Measurements from ENCODE around the gene APOL2. TPM values are rescaled to one million over a fixed set of nuclear protein-coding genes. Genes with fewer than 3 reads are reported as not detected.
A peak's percentile ranks its signal among the peaks of the same experiment; 100 is the strongest.
"Not testable (repeated sequence)": the region's sequence is repeated elsewhere in the genome, so short reads cannot be mapped to it uniquely, and the experiment has no call there.

Gene APOL2
- total RNA-seq, 1 experiment from 2014 or later = 23.8 TPM

DNA sequence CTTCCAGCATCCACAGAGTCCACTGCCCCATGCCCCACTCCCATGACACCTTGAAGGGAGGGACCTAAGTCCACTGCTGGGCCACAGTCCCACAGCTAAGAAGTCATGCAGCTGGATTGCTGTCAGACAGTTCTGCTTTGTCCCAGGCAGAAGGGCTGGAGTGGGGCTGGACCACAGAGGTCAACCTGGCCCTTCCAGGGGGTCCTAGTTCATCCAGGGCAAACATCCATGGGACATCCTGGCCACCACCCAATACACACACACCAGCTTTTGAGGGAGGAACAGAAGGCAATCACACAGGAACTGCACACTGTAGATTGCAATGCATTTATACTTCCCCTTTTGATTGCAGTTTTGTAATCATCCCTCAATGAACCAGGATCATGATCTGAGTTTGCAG lies 26.4 kb downstream of the APOL2 start:
- H3K27ac ChIP-seq = no peak overlapping the region
- DNase-seq (ENCODE audit: low read depth in 1 of 2, low spot score in 2 of 2) = no peak
- H3K4me1 ChIP-seq (replicated peaks) = no peaks in the 10 kb centered on the region
- no peak overlapping the region for H3K4me3 ChIP-seq
- H3K9me3 ChIP-seq (replicated peaks) = no peaks in the 10 kb centered on the region
- H3K36me3 ChIP-seq = no peaks in the 10 kb centered on the region
- H3K27me3 ChIP-seq (replicated peaks) = no peaks in the 10 kb centered on the region; the same call in 1 of the 2 replicates

DNA sequence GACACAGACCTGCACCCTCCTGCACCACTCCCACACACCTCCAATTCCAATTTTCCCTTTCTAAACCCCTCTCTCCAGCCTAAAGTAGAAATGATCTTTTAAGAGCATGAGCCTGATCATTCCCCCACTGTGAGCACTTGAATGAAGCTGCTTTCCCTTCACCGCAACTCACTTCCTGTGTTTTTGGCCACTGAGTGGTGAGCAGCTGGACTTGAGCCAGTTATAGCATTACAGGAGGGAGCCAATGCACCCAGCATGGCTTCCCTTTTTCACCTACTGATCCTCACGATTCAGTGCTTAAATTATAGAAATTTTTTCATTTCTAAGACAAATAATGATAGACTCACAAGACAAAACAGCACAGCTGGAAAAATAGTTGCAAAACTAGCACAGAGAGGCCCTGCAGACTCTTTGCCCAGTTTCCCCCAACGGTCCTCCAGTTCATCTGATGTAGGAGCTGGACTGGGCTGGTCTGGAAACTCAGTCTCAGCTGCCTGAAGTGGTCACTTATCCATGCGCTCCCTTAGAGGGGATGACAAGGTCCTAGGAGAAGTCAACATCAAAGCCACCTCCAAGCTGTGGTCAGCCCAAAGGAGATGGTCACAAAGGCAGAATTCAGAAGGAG lies 28.0 kb downstream of the APOL2 start:
- Histone ChIP-seq H3K9me3 (replicated peaks) (no peaks in the 10 kb centered on the region), H3K4me3 (no peak overlapping the region), H3K36me3 (no peaks in the 10 kb centered on the region), H3K27me3 (replicated peaks) (no peaks in the 10 kb centered on the region; the same call in 1 of the 2 replicates), H3K27ac (no peak overlapping the region), H3K4me1 (replicated peaks) (no peaks in the 10 kb centered on the region)
- DNase-seq (ENCODE audit: low read depth in 1 of 2, low spot score in 2 of 2) = peak in 1 of 2 experiments; percentile 11

DNA sequence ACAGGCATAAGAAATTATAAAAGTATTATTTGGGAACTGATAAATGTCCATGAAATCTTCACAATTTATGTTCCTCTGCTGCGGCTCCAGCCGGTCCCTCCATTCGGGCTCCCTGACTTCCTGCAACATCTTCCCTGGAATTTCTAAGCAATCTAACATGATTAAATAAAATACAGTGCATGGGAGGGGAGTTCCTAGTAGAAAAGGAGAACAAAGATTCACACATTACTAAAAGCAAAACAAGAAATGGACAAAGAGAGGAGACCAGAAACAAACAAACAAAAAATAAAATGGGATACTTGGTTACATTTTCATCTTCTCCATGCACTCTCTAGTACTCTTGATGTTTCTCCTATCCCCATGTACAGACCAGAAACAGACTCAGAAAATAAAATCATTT lies 29.1 kb downstream of the APOL2 start:
- H3K36me3 ChIP-seq = no peaks in the 10 kb centered on the region
- no peaks in the 10 kb centered on the region for H3K27me3 ChIP-seq (replicated peaks)
- no peaks in the 10 kb centered on the region for H3K9me3 ChIP-seq (replicated peaks)
- H3K4me1 ChIP-seq (replicated peaks) = no peaks in the 10 kb centered on the region
- DNase-seq (ENCODE audit: low read depth in 1 of 2, low spot score in 2 of 2) = no peak
- H3K4me3 ChIP-seq = no peak overlapping the region
- no peak overlapping the region for H3K27ac ChIP-seq

DNA sequence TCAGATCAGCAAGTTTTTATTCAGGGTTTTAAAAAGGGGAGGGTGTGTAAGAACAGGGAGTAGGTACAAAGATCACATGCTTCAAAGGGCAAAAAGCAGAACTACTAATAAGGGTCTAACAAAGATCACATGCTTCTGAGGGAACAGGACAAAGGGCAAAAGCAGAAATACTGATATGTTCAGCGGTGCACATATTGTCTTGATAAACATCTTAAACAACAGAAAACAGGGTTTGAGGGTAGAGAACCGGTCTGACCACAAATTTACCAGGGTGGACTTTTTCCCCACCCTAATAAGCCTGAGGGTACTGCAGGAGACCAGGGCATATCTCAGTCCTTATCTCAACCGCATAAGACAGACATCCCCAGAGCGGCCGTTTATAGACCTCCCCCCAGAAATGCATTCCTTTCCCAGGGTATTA lies 29.8 kb downstream of the APOL2 start:
- not testable (repeated sequence) for H3K4me1 ChIP-seq (replicated peaks); H3K9me3 ChIP-seq (replicated peaks); H3K27ac ChIP-seq; H3K27me3 ChIP-seq (replicated peaks); H3K4me3 ChIP-seq; H3K36me3 ChIP-seq; DNase-seq (ENCODE audit: low read depth in 1 of 2, low spot score in 2 of 2)

DNA sequence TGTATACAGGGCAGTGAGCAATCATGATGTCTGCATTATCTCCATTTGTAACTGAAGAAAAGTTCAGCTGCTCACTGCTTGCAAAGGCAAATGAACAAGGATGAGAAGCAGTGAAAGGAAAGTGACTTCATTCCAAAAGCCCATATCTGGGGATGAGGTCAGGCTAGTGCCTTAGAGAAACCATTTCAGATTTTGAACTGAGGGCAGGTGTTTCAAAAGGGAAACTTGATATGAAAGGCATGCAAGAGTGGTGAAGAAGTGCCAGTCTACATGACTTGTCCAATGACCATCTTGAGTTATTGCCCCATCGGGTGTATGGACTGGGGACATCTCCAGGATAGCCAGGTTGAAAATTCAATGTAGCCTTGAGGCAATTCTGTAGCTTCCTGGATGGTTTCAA lies 30.4 kb downstream of the APOL2 start:
- Histone ChIP-seq H3K4me1 (replicated peaks) (no peaks in the 10 kb centered on the region), H3K4me3 (no peak overlapping the region), H3K36me3 (no peaks in the 10 kb centered on the region), H3K9me3 (replicated peaks) (no peaks in the 10 kb centered on the region), H3K27me3 (replicated peaks) (no peaks in the 10 kb centered on the region), H3K27ac (no peak overlapping the region)
- DNase-seq (ENCODE audit: low read depth in 1 of 2, low spot score in 2 of 2) = no peak

DNA sequence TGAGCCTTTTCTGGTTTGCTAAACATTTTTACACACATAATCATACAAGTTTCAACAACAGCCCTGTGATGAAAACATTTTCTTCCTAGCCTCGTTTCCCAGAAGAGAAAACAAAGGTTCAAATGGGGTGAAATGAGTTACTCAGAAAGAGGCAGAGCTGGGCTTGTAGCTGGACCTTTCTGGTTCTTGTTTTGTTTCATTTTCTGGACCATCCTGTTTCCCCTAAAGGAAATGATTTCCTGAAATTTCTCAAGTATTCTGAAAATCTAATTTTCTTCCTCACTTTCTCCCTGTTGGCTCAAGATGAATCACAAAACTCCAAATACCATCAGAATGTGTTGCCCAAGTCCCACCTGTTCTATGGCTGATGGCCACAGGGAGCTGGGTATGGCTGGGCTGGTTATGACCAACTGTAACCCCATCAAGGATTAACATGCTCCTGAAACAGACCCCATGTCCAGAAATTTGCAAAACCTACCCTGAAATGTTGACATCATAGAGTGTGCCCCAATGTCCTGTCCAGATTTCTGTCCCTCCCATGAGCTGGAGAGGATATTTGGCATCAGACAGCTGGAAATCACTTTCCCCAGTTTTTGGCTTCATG lies 31.1 kb downstream of the APOL2 start:
- Histone ChIP-seq H3K4me1 (replicated peaks) (no peaks in the 10 kb centered on the region), H3K36me3 (no peaks in the 10 kb centered on the region), H3K9me3 (replicated peaks) (no peaks in the 10 kb centered on the region), H3K4me3 (no peak overlapping the region), H3K27me3 (replicated peaks) (no peaks in the 10 kb centered on the region), H3K27ac (no peak overlapping the region)
- no peak for DNase-seq (ENCODE audit: low read depth in 1 of 2, low spot score in 2 of 2)

DNA sequence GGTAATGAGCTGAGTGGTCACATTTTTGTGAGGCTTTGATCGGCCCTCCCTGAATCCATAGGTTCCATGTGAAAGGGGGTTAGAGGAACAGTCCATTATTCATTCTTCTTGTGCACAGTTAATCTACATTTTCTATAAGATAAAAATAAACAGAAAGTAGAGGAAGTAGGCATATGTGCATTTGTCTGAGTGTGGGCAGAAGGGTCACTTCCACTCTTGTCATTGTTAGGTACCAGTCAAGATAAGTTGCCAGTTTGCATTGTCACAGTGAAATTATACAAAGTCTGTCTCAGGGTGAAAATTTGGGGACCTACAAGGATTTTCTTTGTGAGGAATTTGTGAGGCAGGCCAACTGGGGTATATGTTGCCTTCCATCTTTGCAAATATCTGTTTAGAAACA lies 33.1 kb downstream of the APOL2 start:
- no peaks in the 10 kb centered on the region for H3K9me3 ChIP-seq (replicated peaks)
- H3K27ac ChIP-seq = no peak overlapping the region
- H3K27me3 ChIP-seq (replicated peaks) = no peaks in the 10 kb centered on the region
- H3K4me1 ChIP-seq (replicated peaks) = no peaks in the 10 kb centered on the region
- no peak overlapping the region for H3K4me3 ChIP-seq
- no peak for DNase-seq (ENCODE audit: low read depth in 1 of 2, low spot score in 2 of 2)
- no peaks in the 10 kb centered on the region for H3K36me3 ChIP-seq

DNA sequence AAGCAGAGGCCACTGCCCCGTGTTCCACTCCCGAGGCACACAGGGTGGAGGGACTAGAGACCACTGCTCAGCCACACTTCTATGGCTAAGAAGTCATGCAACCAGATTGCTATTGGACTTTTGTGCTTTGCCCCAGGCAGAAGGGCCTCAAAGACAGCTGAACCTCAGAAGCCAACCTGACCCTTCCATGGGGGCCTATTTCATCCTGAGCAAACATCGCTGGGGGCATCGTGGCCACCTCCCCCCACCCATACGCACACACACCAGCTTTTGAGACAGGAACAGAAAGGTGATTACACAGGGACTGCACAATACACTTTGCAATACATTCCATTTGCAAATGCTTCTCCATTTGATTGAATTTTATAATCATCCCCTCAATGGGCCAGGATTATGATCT lies 33.8 kb downstream of the APOL2 start:
- H3K9me3 ChIP-seq (replicated peaks); H3K4me3 ChIP-seq; H3K27me3 ChIP-seq (replicated peaks): not testable (repeated sequence)

DNA sequence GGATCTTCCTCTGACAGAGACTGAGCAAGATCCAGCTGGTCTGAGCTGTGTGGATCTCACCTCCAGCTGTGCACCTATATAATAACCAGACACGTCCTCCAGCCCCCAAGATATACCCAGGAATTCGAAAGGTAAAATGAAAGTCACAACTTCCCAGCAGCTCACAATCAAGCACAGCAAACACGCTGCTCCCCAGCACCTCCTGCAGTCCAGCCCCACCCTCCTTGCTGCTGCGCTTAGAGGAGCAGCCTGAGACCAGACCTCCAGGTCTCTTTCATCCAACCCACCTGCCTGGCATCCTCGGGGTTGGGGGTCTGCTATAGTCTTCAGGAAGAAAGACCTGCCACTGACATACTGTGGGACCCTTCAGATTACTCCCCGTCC lies 34.7 kb downstream of the APOL2 start:
- H3K36me3 ChIP-seq = no peaks in the 10 kb centered on the region
- H3K27ac ChIP-seq = no peak overlapping the region
- DNase-seq (ENCODE audit: low read depth in 1 of 2, low spot score in 2 of 2) = no peak
- H3K9me3 ChIP-seq (replicated peaks) = no peaks in the 10 kb centered on the region
- H3K27me3 ChIP-seq (replicated peaks) = no peaks in the 10 kb centered on the region
- no peaks in the 10 kb centered on the region for H3K4me1 ChIP-seq (replicated peaks)
- no peak overlapping the region for H3K4me3 ChIP-seq

More for the DNA sequence above, 33.8 kb downstream of the APOL2 start:
- H3K27ac ChIP-seq; H3K36me3 ChIP-seq; DNase-seq (ENCODE audit: low read depth in 1 of 2, low spot score in 2 of 2); H3K4me1 ChIP-seq (replicated peaks): not testable (repeated sequence)

DNA sequence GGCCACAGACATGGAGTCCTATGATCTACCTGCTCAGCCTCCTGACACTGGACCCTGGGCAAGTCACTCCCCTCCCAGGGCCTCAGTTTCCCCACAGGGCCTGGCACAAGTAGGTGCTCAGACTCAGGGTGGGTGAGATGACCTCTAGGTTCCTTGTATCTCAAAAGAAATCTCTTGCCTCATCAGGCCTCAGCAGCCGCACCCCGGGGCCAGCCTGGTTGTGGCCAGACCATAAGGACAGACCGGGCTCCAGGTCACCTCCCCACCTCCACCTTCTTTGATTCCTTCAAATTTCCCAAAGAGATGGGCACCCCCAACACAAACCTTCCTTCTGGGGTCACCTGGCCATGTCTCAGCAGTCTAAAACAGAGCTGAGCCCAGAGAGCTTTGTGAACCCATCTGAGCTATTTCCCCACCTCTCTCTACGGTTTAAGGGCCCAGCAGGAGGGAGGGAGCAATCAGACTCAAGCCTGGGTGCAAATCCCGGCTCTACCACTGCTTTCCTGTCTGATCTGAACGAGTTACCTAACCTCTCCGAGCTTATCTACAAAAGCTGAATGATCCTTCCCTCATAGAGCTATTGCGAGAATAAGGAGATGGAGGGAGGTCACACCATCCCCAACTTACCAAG lies 35.2 kb downstream of the APOL2 start:
- no peak overlapping the region for H3K4me3 ChIP-seq
- H3K27ac ChIP-seq = no peak overlapping the region
- H3K4me1 ChIP-seq (replicated peaks) = no peaks in the 10 kb centered on the region
- H3K27me3 ChIP-seq (replicated peaks) = no peaks in the 10 kb centered on the region
- DNase-seq (ENCODE audit: low read depth in 1 of 2, low spot score in 2 of 2) = no peak
- H3K36me3 ChIP-seq = no peaks in the 10 kb centered on the region
- H3K9me3 ChIP-seq (replicated peaks) = no peaks in the 10 kb centered on the region

DNA sequence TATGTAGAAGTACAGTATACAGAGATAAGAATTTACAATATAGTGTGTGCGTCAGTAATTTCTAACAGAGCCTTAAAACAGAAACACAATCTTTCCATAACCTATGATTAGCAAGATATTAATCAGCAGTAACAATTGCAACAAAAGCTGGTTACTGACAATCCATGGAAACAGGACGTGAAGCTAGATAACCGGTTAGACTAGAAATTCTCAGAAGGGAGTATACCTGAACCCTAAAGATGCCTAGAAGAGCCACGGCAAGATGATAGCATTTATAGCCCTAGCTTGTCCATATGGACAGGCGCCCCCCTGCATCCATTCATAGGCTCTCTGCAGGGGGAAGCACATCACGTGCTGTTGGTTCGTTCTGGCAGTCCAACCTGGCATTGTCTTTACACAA lies 35.9 kb downstream of the APOL2 start:
- not testable (repeated sequence) for H3K27me3 ChIP-seq (replicated peaks); H3K4me1 ChIP-seq (replicated peaks)

DNA sequence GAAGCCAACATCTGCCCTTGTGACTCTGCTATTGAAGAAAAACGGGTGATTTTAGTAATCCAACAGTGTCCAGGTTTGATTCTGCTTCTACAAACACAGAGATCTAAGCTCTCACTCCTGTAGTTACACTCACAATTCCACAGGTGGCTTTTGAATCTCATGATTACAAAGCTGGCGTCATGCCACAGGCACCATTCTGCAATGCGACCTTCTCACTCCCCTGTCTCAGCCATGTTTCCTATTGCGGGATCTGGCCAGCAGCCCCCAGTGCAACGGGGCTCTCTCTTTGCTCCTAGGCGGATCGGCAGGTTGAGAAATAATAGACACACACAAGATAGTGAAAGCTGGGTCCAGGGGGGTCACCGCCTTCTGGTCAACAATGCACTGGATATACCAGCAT lies 36.4 kb downstream of the APOL2 start:
- not testable (repeated sequence) for H3K27ac ChIP-seq; DNase-seq (ENCODE audit: low read depth in 1 of 2, low spot score in 2 of 2); H3K4me1 ChIP-seq (replicated peaks); H3K27me3 ChIP-seq (replicated peaks); H3K36me3 ChIP-seq; H3K9me3 ChIP-seq (replicated peaks); H3K4me3 ChIP-seq

More for the DNA sequence above, 35.9 kb downstream of the APOL2 start:
- not testable (repeated sequence) for H3K27ac ChIP-seq; H3K4me3 ChIP-seq; H3K36me3 ChIP-seq; DNase-seq (ENCODE audit: low read depth in 1 of 2, low spot score in 2 of 2); H3K9me3 ChIP-seq (replicated peaks)

DNA sequence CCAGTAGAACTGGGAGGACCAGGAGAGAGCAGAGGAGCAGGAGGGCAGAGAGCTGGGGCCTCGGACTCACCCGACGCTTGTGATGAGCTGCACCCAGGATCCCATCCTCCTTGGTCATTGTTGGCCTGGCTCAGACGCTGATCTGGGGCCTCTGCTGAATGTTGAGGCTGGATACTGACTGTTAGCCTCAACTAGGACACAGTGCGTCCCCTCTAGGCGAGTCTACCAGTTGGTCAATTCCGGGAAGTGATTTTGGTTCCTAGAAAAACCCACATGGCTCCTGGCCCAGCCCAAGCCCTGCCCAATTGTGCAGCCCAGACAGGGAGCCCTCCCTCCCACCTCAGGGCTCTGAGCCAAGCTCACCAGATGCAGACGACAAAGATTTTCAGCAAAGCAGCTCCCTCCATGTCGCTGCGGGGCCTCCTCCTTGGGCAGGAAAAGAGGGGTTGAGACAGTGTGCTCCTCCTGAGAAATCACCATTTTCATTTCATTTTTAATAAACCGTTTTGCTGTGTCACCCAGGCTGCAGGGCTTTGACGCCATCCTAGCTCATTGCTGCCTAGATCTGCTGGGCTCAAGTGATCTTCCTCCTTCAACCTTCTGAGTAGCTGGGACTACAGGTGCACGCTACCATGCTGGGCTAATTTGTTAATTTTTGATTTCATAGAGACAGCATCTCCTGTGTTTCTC lies 37.6 kb downstream of the APOL2 start, which contains the start of gene APOL4:
APOL4 (minus strand) TSS at position 180 of the 690 bp plus-strand sequence; CDS start at position 105, 75 bp downstream.
- no peaks in the 10 kb centered on the region for H3K36me3 ChIP-seq
- no peak within 1 kb of the TSS for H3K4me3 ChIP-seq
- H3K27me3 ChIP-seq (replicated peaks) = no peaks in the 10 kb centered on the region
- no peaks in the 10 kb centered on the region for H3K9me3 ChIP-seq (replicated peaks)
- no peak for DNase-seq (ENCODE audit: low read depth in 1 of 2, low spot score in 2 of 2)
- H3K27ac ChIP-seq = no peak within 1 kb of the TSS
- H3K4me1 ChIP-seq (replicated peaks) = 0 out of 2 replicates have a peak, but pooled peaks cover 5% of the 10 kb centered on the region

DNA sequence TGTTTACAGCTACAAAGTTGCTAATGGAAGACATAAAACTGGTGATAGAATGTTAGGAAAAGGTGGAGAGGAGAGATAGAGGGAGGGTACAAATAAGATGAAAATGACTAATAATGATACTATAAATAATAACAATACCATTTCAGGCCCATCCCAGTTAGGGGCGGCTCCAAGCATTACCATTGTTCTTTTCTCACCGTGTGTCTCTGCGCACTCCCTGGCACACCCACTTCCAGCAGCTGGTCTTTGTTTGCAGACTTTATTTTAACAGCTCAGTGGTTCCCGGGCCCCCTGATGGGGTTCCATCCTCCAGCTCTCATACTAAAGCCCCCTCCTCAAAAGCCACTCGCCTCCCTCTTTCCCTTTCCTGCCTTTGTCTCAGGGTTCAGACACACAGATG lies 38.3 kb downstream of the APOL2 start:
- H3K27ac ChIP-seq; H3K27me3 ChIP-seq (replicated peaks); DNase-seq (ENCODE audit: low read depth in 1 of 2, low spot score in 2 of 2); H3K4me3 ChIP-seq; H3K9me3 ChIP-seq (replicated peaks); H3K36me3 ChIP-seq; H3K4me1 ChIP-seq (replicated peaks): not testable (repeated sequence)

All from SJSA1 (cell line).